ENCODE measurements around the gene SMG6. TPM values are rescaled to one million over a fixed set of nuclear protein-coding genes. Genes with fewer than 3 reads are reported as not detected.

SMG6 gene
- total RNA-seq, 3 donors from 2014 or later = 24.9 to 29.3 (median 29.0) TPM

DNA sequence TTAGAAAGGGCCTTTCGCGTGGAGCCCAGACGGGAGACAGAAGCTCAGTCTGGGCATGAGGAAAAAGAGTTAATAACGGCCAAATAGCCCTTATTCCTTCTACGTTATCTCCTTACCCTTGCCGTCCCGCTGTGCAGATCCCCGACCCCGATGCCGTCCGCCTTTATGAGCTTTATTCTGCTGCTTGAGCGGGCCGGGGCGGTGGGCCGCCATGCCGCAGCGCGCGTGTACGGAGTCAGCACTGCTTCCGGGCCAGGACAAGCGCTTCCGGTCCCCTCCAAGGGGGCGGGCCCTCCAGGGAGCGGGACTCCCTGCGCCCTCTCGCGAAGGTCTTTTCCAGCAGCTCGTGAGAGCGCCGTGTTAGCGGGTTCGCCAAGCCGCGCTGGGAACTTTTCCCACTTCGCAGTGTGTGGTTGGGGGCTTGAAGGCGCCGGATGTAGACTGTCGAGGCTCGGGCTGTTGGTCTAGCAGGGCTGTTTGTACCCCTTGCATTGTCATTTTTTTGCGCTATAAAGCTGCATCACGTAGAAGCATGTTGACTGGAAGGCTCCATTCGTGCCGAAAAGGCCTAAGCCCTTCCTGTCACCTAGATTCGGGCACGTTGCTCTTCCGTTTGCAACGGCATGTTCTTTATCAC lies 32.7 kb upstream of the SMG6 start, which contains the start of gene TSR1:
TSR1 (minus strand) TSS at position 243 of the 637 bp plus-strand sequence; CDS start at position 213, 30 bp downstream.
- H3K9me3 ChIP-seq = no peaks in the 10 kb centered on the region
- H3K4me1 ChIP-seq = peaks cover 4 to 8% of the 10 kb centered on the region in 2 donors
- H3K27me3 ChIP-seq = no peaks in the 10 kb centered on the region
- peak within 1 kb of the TSS; percentile 93 to 96 for H3K27ac ChIP-seq
- H3K36me3 ChIP-seq = peaks cover 6% of the 10 kb centered on the region
- intact Hi-C loops (cut with DNase I; ENCODE audit: low total_unique reads) = no loop called here
- TF ChIP-seq, protein P1, sequence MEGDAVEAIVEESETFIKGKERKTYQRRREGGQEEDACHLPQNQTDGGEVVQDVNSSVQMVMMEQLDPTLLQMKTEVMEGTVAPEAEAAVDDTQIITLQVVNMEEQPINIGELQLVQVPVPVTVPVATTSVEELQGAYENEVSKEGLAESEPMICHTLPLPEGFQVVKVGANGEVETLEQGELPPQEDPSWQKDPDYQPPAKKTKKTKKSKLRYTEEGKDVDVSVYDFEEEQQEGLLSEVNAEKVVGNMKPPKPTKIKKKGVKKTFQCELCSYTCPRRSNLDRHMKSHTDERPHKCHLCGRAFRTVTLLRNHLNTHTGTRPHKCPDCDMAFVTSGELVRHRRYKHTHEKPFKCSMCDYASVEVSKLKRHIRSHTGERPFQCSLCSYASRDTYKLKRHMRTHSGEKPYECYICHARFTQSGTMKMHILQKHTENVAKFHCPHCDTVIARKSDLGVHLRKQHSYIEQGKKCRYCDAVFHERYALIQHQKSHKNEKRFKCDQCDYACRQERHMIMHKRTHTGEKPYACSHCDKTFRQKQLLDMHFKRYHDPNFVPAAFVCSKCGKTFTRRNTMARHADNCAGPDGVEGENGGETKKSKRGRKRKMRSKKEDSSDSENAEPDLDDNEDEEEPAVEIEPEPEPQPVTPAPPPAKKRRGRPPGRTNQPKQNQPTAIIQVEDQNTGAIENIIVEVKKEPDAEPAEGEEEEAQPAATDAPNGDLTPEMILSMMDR (IDR thresholded peaks at IDR 0.05) = no peak
- TF ChIP-seq POLR2A (IDR thresholded peaks at IDR 0.05) (peak; percentile 55), POLR2AphosphoS5 (IDR thresholded peaks at IDR 0.05) (peak; percentile 74 to 91 (median 87))
- H3K4me3 ChIP-seq = peak within 1 kb of the TSS; percentile 94 to 99 (median 97)
- DNase-seq (ENCODE audit: low spot score in 2 of 2) = peak; percentile 84 to 88

DNA sequence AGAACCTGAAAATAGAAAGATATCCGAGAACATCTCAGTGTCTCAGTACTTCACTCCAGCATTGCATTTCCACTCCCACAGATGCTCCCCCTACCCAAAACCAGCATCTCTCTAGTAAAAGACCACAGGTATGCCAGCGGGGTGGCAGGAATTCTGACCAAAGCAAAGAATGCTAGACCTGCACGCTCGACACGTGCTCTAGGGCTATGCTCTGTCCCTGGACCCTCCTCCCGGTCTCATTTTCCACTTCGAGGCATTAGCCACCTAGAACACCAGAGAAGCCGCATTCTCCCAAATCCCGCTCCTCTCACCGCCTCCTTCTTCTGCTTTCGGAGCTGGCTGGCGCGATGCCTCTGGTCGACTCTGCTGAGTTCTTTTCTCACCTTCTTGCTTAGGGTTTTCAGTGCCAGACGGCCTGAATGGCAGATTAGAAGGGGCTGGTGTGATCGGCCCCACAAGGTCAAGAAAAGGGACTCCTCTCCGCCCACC lies 32.2 kb upstream of the SMG6 start:
- H3K27ac ChIP-seq = peak overlapping the region; percentile 93 to 96
- DNase-seq (ENCODE audit: low spot score in 2 of 2) = no peak
- peak overlapping the region; percentile 94 to 99 (median 97) for H3K4me3 ChIP-seq
- no peaks in the 10 kb centered on the region for H3K9me3 ChIP-seq
- TF ChIP-seq POLR2AphosphoS5 (IDR thresholded peaks at IDR 0.05) (no peak), POLR2A (IDR thresholded peaks at IDR 0.05) (no peak)
- TF ChIP-seq, protein P1 (IDR thresholded peaks at IDR 0.05) = no peak
- intact Hi-C loops (cut with DNase I; ENCODE audit: low total_unique reads) = no loop called here
- peaks cover 4 to 8% of the 10 kb centered on the region in 2 donors for H3K4me1 ChIP-seq
- H3K27me3 ChIP-seq = no peaks in the 10 kb centered on the region
- H3K36me3 ChIP-seq = peaks cover 6% of the 10 kb centered on the region

DNA sequence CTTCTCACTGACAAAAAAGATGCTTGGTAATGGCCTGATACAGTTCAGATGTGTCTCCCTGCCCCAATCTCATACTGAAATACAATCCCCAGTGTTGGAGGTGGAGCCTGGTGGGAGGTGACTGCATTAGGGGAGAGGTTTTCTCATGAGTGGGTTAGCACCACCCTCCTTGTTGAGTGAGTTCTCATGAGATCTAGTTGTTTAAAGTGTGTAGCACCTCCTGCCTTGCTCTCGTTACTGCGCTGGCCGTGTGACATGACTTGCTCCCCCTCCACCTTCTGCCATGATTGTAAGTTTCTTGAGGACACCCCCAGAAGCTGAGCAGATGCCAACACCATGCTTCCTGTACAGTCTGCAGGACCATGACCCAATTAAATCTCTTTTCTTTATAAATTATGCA lies 27.7 kb upstream of the SMG6 start:
- Histone ChIP-seq H3K36me3 (peaks cover 6% of the 10 kb centered on the region), H3K9me3 (no peaks in the 10 kb centered on the region), H3K27me3 (no peaks in the 10 kb centered on the region), H3K4me1 (peaks cover 0 to 8% of the 10 kb centered on the region in 2 donors), H3K4me3 (no peak overlapping the region), H3K27ac (no peak overlapping the region)
- intact Hi-C loops (cut with DNase I; ENCODE audit: low total_unique reads) = no loop called here
- TF ChIP-seq POLR2A (IDR thresholded peaks at IDR 0.05) (no peak), POLR2AphosphoS5 (IDR thresholded peaks at IDR 0.05) (no peak)
- TF ChIP-seq, protein P1 (IDR thresholded peaks at IDR 0.05) = no peak
- no peak for DNase-seq (ENCODE audit: low spot score in 2 of 2)

DNA sequence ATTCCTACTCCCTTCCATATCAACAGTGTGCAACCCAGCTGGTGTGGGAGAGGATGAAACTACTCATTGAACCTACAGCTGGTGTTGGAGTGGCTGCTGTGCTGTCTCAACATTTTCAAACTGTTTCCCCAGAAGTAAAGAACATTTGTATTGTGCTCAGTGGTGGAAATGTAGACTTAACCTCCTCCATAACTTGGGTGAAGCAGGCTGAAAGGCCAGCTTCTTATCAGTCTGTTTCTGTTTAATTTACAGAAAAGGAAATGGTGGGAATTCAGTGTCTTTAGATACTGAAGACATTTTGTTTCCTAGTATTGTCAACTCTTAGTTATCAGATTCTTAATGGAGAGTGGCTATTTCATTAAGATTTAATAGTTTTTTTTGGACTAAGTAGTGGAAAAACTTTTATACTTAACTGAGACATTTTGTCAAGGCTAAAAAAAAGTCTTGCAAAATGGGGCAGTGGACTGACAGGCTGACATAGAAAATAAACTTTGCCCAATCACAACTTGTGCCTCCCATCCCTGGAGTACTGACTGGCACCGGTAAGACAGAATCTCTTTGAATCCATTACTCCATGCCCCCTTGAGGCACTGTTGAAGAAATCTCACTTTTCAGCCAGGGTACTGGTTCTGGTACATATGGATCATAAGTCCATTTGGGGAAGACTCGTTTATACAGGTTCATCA lies 20.2 kb upstream of the SMG6 start:
- H3K27ac ChIP-seq = no peak overlapping the region
- no peaks in the 10 kb centered on the region for H3K4me1 ChIP-seq
- intact Hi-C loops (cut with DNase I; ENCODE audit: low total_unique reads) = no loop called here
- no peaks in the 10 kb centered on the region for H3K27me3 ChIP-seq
- H3K36me3 ChIP-seq = no peaks in the 10 kb centered on the region
- no peaks in the 10 kb centered on the region for H3K9me3 ChIP-seq
- H3K4me3 ChIP-seq = no peak overlapping the region
- no peak for DNase-seq (ENCODE audit: low spot score in 2 of 2)
- no peak for TF ChIP-seq POLR2A (IDR thresholded peaks at IDR 0.05)
- TF ChIP-seq POLR2AphosphoS5 (IDR thresholded peaks at IDR 0.05) = no peak
- TF ChIP-seq, protein P1 (IDR thresholded peaks at IDR 0.05) = no peak

DNA sequence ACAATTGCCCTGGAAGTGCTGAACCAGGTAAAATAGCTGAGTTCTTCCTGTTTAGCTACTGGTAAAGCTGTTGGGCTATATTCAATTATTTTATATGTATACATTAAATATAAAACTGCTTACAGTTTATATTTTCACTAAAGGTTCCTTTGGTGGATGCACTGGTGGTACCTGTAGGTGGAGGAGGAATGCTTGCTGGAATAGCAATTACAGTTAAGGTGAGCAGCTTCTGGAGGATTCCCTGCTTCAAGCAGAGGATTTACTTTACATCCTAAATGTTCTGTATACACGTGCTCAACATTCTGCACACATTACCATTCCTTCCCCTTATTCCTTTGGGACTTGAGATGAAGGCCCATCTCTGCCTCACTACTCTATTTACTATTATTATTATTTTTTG lies 17.8 kb upstream of the SMG6 start:
- H3K27ac ChIP-seq = no peak overlapping the region
- H3K36me3 ChIP-seq = no peaks in the 10 kb centered on the region
- H3K9me3 ChIP-seq = no peaks in the 10 kb centered on the region
- TF ChIP-seq POLR2A (IDR thresholded peaks at IDR 0.05) (no peak), POLR2AphosphoS5 (IDR thresholded peaks at IDR 0.05) (no peak)
- TF ChIP-seq, protein P1 (IDR thresholded peaks at IDR 0.05) = no peak
- H3K27me3 ChIP-seq = no peaks in the 10 kb centered on the region
- H3K4me3 ChIP-seq = no peak overlapping the region
- no peaks in the 10 kb centered on the region for H3K4me1 ChIP-seq
- intact Hi-C loops (cut with DNase I; ENCODE audit: low total_unique reads) = no loop called here
- no peak for DNase-seq (ENCODE audit: low spot score in 2 of 2)
